WTC11 (cell line): ENCODE results near the gene PPARA. TPM values are rescaled to one million over a fixed set of nuclear protein-coding genes. Genes with fewer than 3 reads are reported as not detected.

Experiments
- ATAC-seq: fragments of 200-7000 bp; cut with Tn5 transposase; 2 replicates; pipeline ENCODE4 v1.10.0; 2021; ENCODE audit warnings: mild to moderate bottlenecking, moderate library complexity
- CTCF ChIA-PET: fragments of 300-600 bp; sonication (Branson Sonifier 250); formaldehyde crosslinking; loops from one replicate; lab custom pipeline; 2021; ENCODE audit warnings: antibody characterized with exemption; lab: Charles Lee
- POLR2A ChIA-PET: fragments of 350-600 bp; sonication (Branson Sonifier 250); formaldehyde crosslinking; loops from one replicate; lab custom pipeline; 2021; ENCODE audit warnings: antibody characterized with exemption; lab: Charles Lee
- DNase-seq: peaks from one replicate; pipeline ENCODE4 v3.0.0; 2021; ENCODE audit warnings: low spot score
- H3K27ac Mint-ChIP-seq: 2 replicates; pipeline ENCODE4 v1.8.0; 2021; ENCODE audit warnings: mixed read lengths
- H3K27me3 Mint-ChIP-seq: 2 replicates; pipeline ENCODE4 v1.8.0; 2021; ENCODE audit warnings: low read depth, mild to moderate bottlenecking, moderate library complexity, mixed read lengths
- H3K36me3 Mint-ChIP-seq: 2 replicates; pipeline ENCODE4 v1.8.0; 2021; ENCODE audit warnings: mixed read lengths
- H3K4me1 Mint-ChIP-seq: 2 replicates; pipeline ENCODE4 v1.8.0; 2022; ENCODE audit warnings: mixed read lengths
- H3K4me3 Mint-ChIP-seq: 2 replicates; pipeline ENCODE4 v1.8.0; 2021; ENCODE audit warnings: mild to moderate bottlenecking, moderate library complexity, mixed read lengths
- H3K9me3 Mint-ChIP-seq: 2 replicates; pipeline ENCODE4 v1.8.0; 2021; ENCODE audit warnings: mixed read lengths
- ATF1 ChIP-seq: sonication (generic); formaldehyde crosslinking; IDR thresholded peaks from 2 replicates; pipeline ENCODE4 v1.8.1; 2023; ENCODE audit warnings: mild to moderate bottlenecking, moderate library complexity, missing genetic modification reagents
- ATF2 ChIP-seq: sonication (generic); formaldehyde crosslinking; IDR thresholded peaks from 2 replicates; pipeline ENCODE4 v1.8.1; 2022; ENCODE audit warnings: low read depth, missing genetic modification reagents, borderline replicate concordance
- ATF3 ChIP-seq: sonication (generic); formaldehyde crosslinking; conservative IDR thresholded peaks from 2 replicates; pipeline ENCODE4 v1.8.1; 2022; ENCODE audit warnings: mild to moderate bottlenecking, missing genetic modification reagents
- CREB1 ChIP-seq: sonication (generic); formaldehyde crosslinking; IDR thresholded peaks from 2 replicates; pipeline ENCODE4 v1.8.0; 2023; ENCODE audit warnings: mild to moderate bottlenecking, missing genetic modification reagents
- E2F1 ChIP-seq: sonication (generic); formaldehyde crosslinking; IDR thresholded peaks from 2 replicates; pipeline ENCODE4 v1.8.0; 2022; ENCODE audit warnings: mild to moderate bottlenecking, missing genetic modification reagents
- ETV6 ChIP-seq: sonication (generic); formaldehyde crosslinking; IDR thresholded peaks from 2 replicates; pipeline ENCODE4 v1.8.1; 2022; ENCODE audit warnings: mild to moderate bottlenecking, missing genetic modification reagents
- FOXP4 ChIP-seq: sonication (generic); formaldehyde crosslinking; IDR thresholded peaks from 2 replicates; pipeline ENCODE4 v1.8.0; 2022; ENCODE audit warnings: mild to moderate bottlenecking, missing genetic modification reagents
- GRHL2 ChIP-seq: fragments of 250-450 bp; sonication (Bioruptor Pico); IDR thresholded peaks from 2 replicates; pipeline ENCODE4 v1.8.0; 2022; ENCODE audit warnings: mild to moderate bottlenecking, moderate library complexity; ENCODE audit not compliant: insufficient replicate concordance, severe bottlenecking
- GTF2I ChIP-seq: fragments of 250-450 bp; sonication (Bioruptor Pico); conservative IDR thresholded peaks from 2 replicates; pipeline ENCODE4 v1.4.0; 2021; ENCODE audit warnings: mild to moderate bottlenecking
- MLX ChIP-seq: sonication (generic); formaldehyde crosslinking; IDR thresholded peaks from 2 replicates; pipeline ENCODE4 v1.8.1; 2023; ENCODE audit warnings: mild to moderate bottlenecking, missing genetic modification reagents, moderate library complexity
- MXD4 ChIP-seq: fragments of 250-450 bp; sonication (Bioruptor Pico); IDR thresholded peaks from 2 replicates; pipeline ENCODE4 v1.8.0; 2021; ENCODE audit warnings: mild to moderate bottlenecking, moderate library complexity, borderline replicate concordance
- NFE2L1 ChIP-seq: sonication (generic); formaldehyde crosslinking; IDR thresholded peaks from 2 replicates; pipeline ENCODE4 v1.8.1; 2023; ENCODE audit warnings: missing genetic modification reagents
- PRRX2 ChIP-seq: fragments of 250-450 bp; sonication (Bioruptor Pico); IDR thresholded peaks from 2 replicates; pipeline ENCODE4 v1.8.0; 2021; ENCODE audit warnings: mild to moderate bottlenecking
- SP1 ChIP-seq: sonication (generic); formaldehyde crosslinking; conservative IDR thresholded peaks from 2 replicates; pipeline ENCODE4 v1.8.1; 2022; ENCODE audit warnings: missing genetic modification reagents
- STAT6 ChIP-seq: sonication (generic); formaldehyde crosslinking; conservative IDR thresholded peaks from 2 replicates; pipeline ENCODE4 v1.8.1; 2023; ENCODE audit warnings: mild to moderate bottlenecking, low read depth, missing genetic modification reagents, moderate library complexity
- TCF7 ChIP-seq: sonication (generic); formaldehyde crosslinking; IDR thresholded peaks from 2 replicates; pipeline ENCODE4 v1.8.0; 2022; ENCODE audit warnings: mild to moderate bottlenecking, low read depth, missing genetic modification reagents, moderate library complexity
- ZNF138 ChIP-seq: sonication (generic); formaldehyde crosslinking; conservative IDR thresholded peaks from 2 replicates; pipeline ENCODE4 v1.8.1; 2022; ENCODE audit warnings: mild to moderate bottlenecking, moderate library complexity, missing genetic modification reagents
- ZNF219 ChIP-seq: sonication (generic); formaldehyde crosslinking; IDR thresholded peaks from 2 replicates; pipeline ENCODE4 v1.8.0; 2023; ENCODE audit warnings: missing genetic modification reagents, mild to moderate bottlenecking, borderline replicate concordance
- ZNF263 ChIP-seq: sonication (generic); formaldehyde crosslinking; IDR thresholded peaks from 2 replicates; pipeline ENCODE4 v1.8.1; 2022; ENCODE audit warnings: low read depth, mild to moderate bottlenecking, moderate library complexity, missing genetic modification reagents
- ZNF317 ChIP-seq: sonication (generic); formaldehyde crosslinking; IDR thresholded peaks from 2 replicates; pipeline ENCODE4 v1.8.1; 2023; ENCODE audit warnings: low read depth, mild to moderate bottlenecking, moderate library complexity, missing genetic modification reagents, borderline replicate concordance
- ZNF396 ChIP-seq: fragments of 250-450 bp; sonication (Bioruptor Pico); IDR thresholded peaks from 2 replicates; pipeline ENCODE4 v1.8.0; 2021; ENCODE audit warnings: mild to moderate bottlenecking, moderate library complexity, borderline replicate concordance
- ZNF512 ChIP-seq: sonication (generic); formaldehyde crosslinking; IDR thresholded peaks from 2 replicates; pipeline ENCODE4 v1.8.1; 2022; ENCODE audit warnings: missing genetic modification reagents, borderline replicate concordance
- ZNF671 ChIP-seq: fragments of 250-450 bp; sonication (Bioruptor Pico); IDR thresholded peaks from 2 replicates; pipeline ENCODE4 v1.8.0; 2021; ENCODE audit warnings: mild to moderate bottlenecking
- total RNA-seq: library from RNA; stranded (reverse); gene quantifications from 3 replicates; pipeline ENCODE4 v1.2.3, GENCODE V29; 2021

The PPARA gene
- total RNA-seq, 1 experiment from 2014 or later, result 9.3 TPM

- POLR2A ChIA-PET, result no interaction called here
- Mint-ChIP-seq H3K9me3 (no peaks in the 10 kb centered on the region), H3K27me3 (no peaks in the 10 kb centered on the region), H3K4me1 (peaks cover 3% of the 10 kb centered on the region; the same call in 1 of the 2 replicates)
- no peak for ATAC-seq
- TF ChIP-seq ZNF263 (no peak), GTF2I (CRISPR knock-in tag) (no peak), TCF7 (no peak), SP1 (no peak), ZNF671 (CRISPR knock-in tag) (no peak), MXD4 (CRISPR knock-in tag) (no peak), ZNF138 (no peak), NFE2L1 (CRISPR knock-in tag) (no peak), ATF2 (CRISPR knock-in tag) (no peak), PRRX2 (CRISPR knock-in tag) (no peak), ETV6 (CRISPR knock-in tag) (no peak)
- TF ChIP-seq, all 79 proteins: peak for 0
- CTCF ChIA-PET, result interaction anchor here (0.5 to 9.2 kb wide), 5 partner anchors 13 to 1579 kb away, joined by 3 to 145 read pairs (median 6); no protein-coding TSS in a partner anchor
- H3K36me3 Mint-ChIP-seq, result no peaks in the 10 kb centered on the region
- no peak overlapping the region for H3K27ac Mint-ChIP-seq
- H3K4me3 Mint-ChIP-seq, result no peak overlapping the region
- DNase-seq, result no peak
These were observed 40.8 kb upstream of the PPARA start for GRCh38 chr22:46109474-46110003.

GRCh38 chr22:46110215-46110614, 40.1 kb upstream of the PPARA start:
- ChIA-PET CTCF (interaction anchor here (1.5 to 9.2 kb wide), 3 partner anchors 12 to 114 kb away, joined by 6 to 145 read pairs (median 51); no protein-coding TSS in a partner anchor), POLR2A (no interaction called here)
- no peaks in the 10 kb centered on the region for H3K9me3 Mint-ChIP-seq
- H3K27me3 Mint-ChIP-seq, result no peaks in the 10 kb centered on the region
- DNase-seq (peak; percentile 44), ATAC-seq (peak; percentile 36)
- peaks cover 3% of the 10 kb centered on the region; the same call in 1 of the 2 replicates for H3K4me1 Mint-ChIP-seq
- H3K36me3 Mint-ChIP-seq, result no peaks in the 10 kb centered on the region
- no peak overlapping the region for H3K4me3 Mint-ChIP-seq
- H3K27ac Mint-ChIP-seq, result no peak overlapping the region
- no peak for TF ChIP-seq ZNF317 (CRISPR knock-in tag)
- TF ChIP-seq E2F1 (CRISPR knock-in tag), result no peak
- TF ChIP-seq ZNF396, result no peak
- no peak for TF ChIP-seq FOXP4 (CRISPR knock-in tag)
- TF ChIP-seq ATF1 (CRISPR knock-in tag), result no peak
- TF ChIP-seq ZNF219 (CRISPR knock-in tag), result no peak
- TF ChIP-seq ATF3 (CRISPR knock-in tag), result no peak
- TF ChIP-seq ZNF263, result no peak
- TF ChIP-seq GRHL2 (CRISPR knock-in tag), result no peak
- no peak for TF ChIP-seq ZNF512 (CRISPR knock-in tag)
- TF ChIP-seq MLX (CRISPR knock-in tag), result no peak
- TF ChIP-seq STAT6 (CRISPR knock-in tag), result no peak
- no peak for TF ChIP-seq ZNF671 (CRISPR knock-in tag)
- no peak for TF ChIP-seq GTF2I (CRISPR knock-in tag)
- TF ChIP-seq ATF2 (CRISPR knock-in tag), result no peak
- no peak for TF ChIP-seq CREB1 (CRISPR knock-in tag)
- TF ChIP-seq SP1, result no peak; the same call in 1 of the 2 replicates
